Loucy (cell line): ENCODE data around the gene CACNA1C.

Experiments
- H2AFZ ChIP-seq: fragments of 200-600 bp; sonication (generic); 2 replicates; pipeline ENCODE4 v1.6.0; 2016; ENCODE audit warnings: antibody characterized with exemption, mild to moderate bottlenecking, low read length, moderate library complexity
- H3F3A ChIP-seq: fragments of 200-600 bp; 2 replicates; pipeline ENCODE4 v1.6.0; 2016; ENCODE audit warnings: antibody characterized with exemption, low read depth, mild to moderate bottlenecking
- H3K27me3 ChIP-seq: fragments of 200-600 bp; sonication (generic); 2 replicates; pipeline ENCODE4 v1.6.1; 2014; ENCODE audit warnings: low read length, mild to moderate bottlenecking; ENCODE audit not compliant: insufficient read depth, poor library complexity, severe bottlenecking
- H3K36me3 ChIP-seq: fragments of 200-600 bp; sonication (generic); 2 replicates; pipeline ENCODE4 v1.6.1; 2016; ENCODE audit warnings: low read length; ENCODE audit not compliant: insufficient read depth
- H3K4me1 ChIP-seq: fragments of 200-600 bp; sonication (generic); 2 replicates; pipeline ENCODE4 v1.5.1; 2014; ENCODE audit warnings: low read length, mild to moderate bottlenecking; ENCODE audit not compliant: insufficient read depth, poor library complexity, severe bottlenecking
- H3K4me2 ChIP-seq: fragments of 200-600 bp; sonication (generic); 2 replicates; pipeline ENCODE4 v1.6.0; 2014; ENCODE audit warnings: antibody characterized with exemption, low read length, low read depth, mild to moderate bottlenecking; ENCODE audit not compliant: poor library complexity, severe bottlenecking
- H3K4me3 ChIP-seq: fragments of 200-600 bp; sonication (generic); 2 replicates; pipeline ENCODE4 v1.5.1; 2014; ENCODE audit warnings: low read length, mild to moderate bottlenecking, mixed read lengths; ENCODE audit not compliant: poor library complexity, severe bottlenecking
- H3K79me2 ChIP-seq: fragments of 200-600 bp; sonication (generic); 2 replicates; pipeline ENCODE4 v1.6.1; 2014; ENCODE audit warnings: low read length; ENCODE audit not compliant: insufficient read depth
- H3K9ac ChIP-seq: fragments of 200-600 bp; sonication (generic); 2 replicates; pipeline ENCODE4 v1.6.0; 2014; ENCODE audit warnings: mild to moderate bottlenecking, low read depth, low read length, moderate library complexity; ENCODE audit not compliant: poor library complexity, severe bottlenecking
- H3K9me2 ChIP-seq: fragments of 200-600 bp; sonication (generic); replicated peaks from 2 replicates; pipeline ENCODE4 v1.6.1; 2016; ENCODE audit warnings: low read depth, low read length, mixed read lengths
- H3K9me3 ChIP-seq: fragments of 200-600 bp; sonication (generic); 2 replicates; pipeline ENCODE4 v1.6.1; 2014; ENCODE audit warnings: mild to moderate bottlenecking, antibody characterized with exemption, low read length, low read depth; ENCODE audit not compliant: insufficient read depth
- H4K20me1 ChIP-seq: fragments of 200-600 bp; sonication (generic); 2 replicates; pipeline ENCODE4 v1.6.0; 2014; ENCODE audit warnings: antibody characterized with exemption, low read length, mild to moderate bottlenecking; ENCODE audit not compliant: insufficient read depth, poor library complexity, severe bottlenecking
- EZH2phosphoT487 ChIP-seq: fragments of 200-600 bp; IDR thresholded peaks from 2 replicates; pipeline ENCODE4 v1.6.1; 2018; ENCODE audit warnings: antibody characterized with exemption, mild to moderate bottlenecking, moderate library complexity, borderline replicate concordance
- TF ChIP-seq, protein P1 (sequence below): fragments of 200-600 bp; sonication (generic); conservative IDR thresholded peaks from 2 replicates; pipeline ENCODE4 v1.5.1; 2014; ENCODE audit warnings: mild to moderate bottlenecking, antibody characterized with exemption, low read length

The CACNA1C gene

GRCh38 chr12:2118061-2118460 is 65.3 kb downstream of the CACNA1C start:
- no peak overlapping the region for H3K4me2 ChIP-seq
- no peaks in the 10 kb centered on the region for H3K4me1 ChIP-seq
- H3K36me3 ChIP-seq, result no peaks in the 10 kb centered on the region
- no peaks in the 10 kb centered on the region for H3K9me3 ChIP-seq
- H3K27me3 ChIP-seq, result no peaks in the 10 kb centered on the region
- H3K79me2 ChIP-seq, result no peaks in the 10 kb centered on the region
- H3F3A ChIP-seq, result no peaks in the 10 kb centered on the region
- no peak overlapping the region for H2AFZ ChIP-seq
- no peaks in the 10 kb centered on the region for H3K9me2 ChIP-seq
- no peaks in the 10 kb centered on the region for H4K20me1 ChIP-seq
- TF ChIP-seq EZH2phosphoT487, result no peak
- TF ChIP-seq, protein P1, sequence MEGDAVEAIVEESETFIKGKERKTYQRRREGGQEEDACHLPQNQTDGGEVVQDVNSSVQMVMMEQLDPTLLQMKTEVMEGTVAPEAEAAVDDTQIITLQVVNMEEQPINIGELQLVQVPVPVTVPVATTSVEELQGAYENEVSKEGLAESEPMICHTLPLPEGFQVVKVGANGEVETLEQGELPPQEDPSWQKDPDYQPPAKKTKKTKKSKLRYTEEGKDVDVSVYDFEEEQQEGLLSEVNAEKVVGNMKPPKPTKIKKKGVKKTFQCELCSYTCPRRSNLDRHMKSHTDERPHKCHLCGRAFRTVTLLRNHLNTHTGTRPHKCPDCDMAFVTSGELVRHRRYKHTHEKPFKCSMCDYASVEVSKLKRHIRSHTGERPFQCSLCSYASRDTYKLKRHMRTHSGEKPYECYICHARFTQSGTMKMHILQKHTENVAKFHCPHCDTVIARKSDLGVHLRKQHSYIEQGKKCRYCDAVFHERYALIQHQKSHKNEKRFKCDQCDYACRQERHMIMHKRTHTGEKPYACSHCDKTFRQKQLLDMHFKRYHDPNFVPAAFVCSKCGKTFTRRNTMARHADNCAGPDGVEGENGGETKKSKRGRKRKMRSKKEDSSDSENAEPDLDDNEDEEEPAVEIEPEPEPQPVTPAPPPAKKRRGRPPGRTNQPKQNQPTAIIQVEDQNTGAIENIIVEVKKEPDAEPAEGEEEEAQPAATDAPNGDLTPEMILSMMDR, result no peak
- no peak overlapping the region for H3K9ac ChIP-seq
- no peak overlapping the region for H3K4me3 ChIP-seq

GRCh38 chr12:2118481-2119255 is 65.9 kb downstream of the CACNA1C start:
- Histone ChIP-seq H3K79me2 (no peaks in the 10 kb centered on the region), H4K20me1 (no peaks in the 10 kb centered on the region), H3K36me3 (no peaks in the 10 kb centered on the region), H3K4me1 (no peaks in the 10 kb centered on the region), H3K9ac (no peak overlapping the region), H3K4me3 (no peak overlapping the region), H3K9me2 (no peaks in the 10 kb centered on the region), H3K27me3 (no peaks in the 10 kb centered on the region), H3K9me3 (no peaks in the 10 kb centered on the region), H3F3A (no peaks in the 10 kb centered on the region), H3K4me2 (no peak overlapping the region), H2AFZ (no peak overlapping the region)
- TF ChIP-seq, protein P1, result no peak
- TF ChIP-seq EZH2phosphoT487, result no peak

GRCh38 chr12:2119266-2119665 is 66.5 kb downstream of the CACNA1C start:
- no peaks in the 10 kb centered on the region for H3K36me3 ChIP-seq
- H3K4me2 ChIP-seq, result no peak overlapping the region
- no peaks in the 10 kb centered on the region for H3K27me3 ChIP-seq
- H4K20me1 ChIP-seq, result no peaks in the 10 kb centered on the region
- H3K79me2 ChIP-seq, result no peaks in the 10 kb centered on the region
- H3K4me1 ChIP-seq, result no peaks in the 10 kb centered on the region
- no peaks in the 10 kb centered on the region for H3K9me3 ChIP-seq
- TF ChIP-seq EZH2phosphoT487, result no peak
- TF ChIP-seq, protein P1, result no peak
- no peaks in the 10 kb centered on the region for H3F3A ChIP-seq
- H3K4me3 ChIP-seq, result no peak overlapping the region
- H3K9me2 ChIP-seq, result no peaks in the 10 kb centered on the region
- H3K9ac ChIP-seq, result no peak overlapping the region
- no peak overlapping the region for H2AFZ ChIP-seq
